Measurements from ENCODE around the gene SURF2. TPM values are rescaled to one million over a fixed set of nuclear protein-coding genes. Genes with fewer than 3 reads are reported as not detected.
"Not testable (repeated sequence)": the region's sequence is repeated elsewhere in the genome, so short reads cannot be mapped to it uniquely, and the experiment has no call there.

SURF2 gene
- total RNA-seq (2022) (20.6 and 22.9 TPM in 2 replicates), Bru-seq, nascent RNA (percentile 50 among the genes with signal in this experiment), BruChase-seq, experiment 1, labeled RNA remaining after a 6-hour chase (percentile 60 among the genes with signal in this experiment), BruChase-seq, experiment 2, labeled RNA remaining after a 2-hour chase (percentile 54 among the genes with signal in this experiment)
- long read RNA-seq, transcript SURF2-201 (6 exons, 842 nt), result major isoform, 43 of 54 reads
- long read RNA-seq, partial matches to known transcripts, result 3 of 54 reads
- long read RNA-seq, other reads (novel, unspliced or antisense), result 8 of 54 reads

- Mint-ChIP-seq H3K27ac (ENCODE audit: unreplicated experiment) (peak within 1 kb of the TSS; percentile 42), H3K4me3 (ENCODE audit: low read depth, unreplicated experiment) (peak within 1 kb of the TSS; percentile 78), H3K36me3 (ENCODE audit: insufficient read depth, unreplicated experiment) (peaks cover 69% of the 10 kb centered on the region), H3K27me3 (ENCODE audit: unreplicated experiment) (no peaks in the 10 kb centered on the region), H3K4me1 (ENCODE audit: low read depth, unreplicated experiment) (peaks cover 23% of the 10 kb centered on the region), H3K9me3 (ENCODE audit: low read depth, unreplicated experiment) (no peaks in the 10 kb centered on the region)
- BruUV-seq (replicated peaks), result no TSS peak
- CTCF ChIA-PET, result interaction anchor here (0.6 to 0.8 kb wide), 3 partner anchors 9 to 103 kb away, joined by 3 to 5 read pairs (median 3); partner anchors contain the start of gene CACFD1
- TF ChIP-seq CTCF (IDR thresholded peaks at IDR 0.05; ENCODE audit: unreplicated experiment), result no peak
- intact Hi-C loops (cut with micrococcal nuclease; ENCODE audit: unreplicated experiment), result loop anchor here (2.0 kb wide), 1 partner anchor 18 kb away; no protein-coding TSS in a partner anchor
- peak; percentile 88 for DNase-seq
These were observed at the start of gene SURF2, which contains the start of gene SURF1 for GRCh38 chr9:133356391-133357091. Gene SURF2, plus strand, starts transcription at chr9:133356550. Its CDS starts 43 bp downstream, at chr9:133356593. Gene SURF1, minus strand, starts transcription at chr9:133356487. Its CDS starts 34 bp downstream, at chr9:133356453.

- no peak for DNase-seq
- no peaks in the 10 kb centered on the region for H3K36me3 Mint-ChIP-seq (ENCODE audit: insufficient read depth, unreplicated experiment)
- TF ChIP-seq CTCF (IDR thresholded peaks at IDR 0.05; ENCODE audit: unreplicated experiment), result no peak
- H3K27me3 Mint-ChIP-seq (ENCODE audit: unreplicated experiment), result peaks cover 65% of the 10 kb centered on the region
- no peak overlapping the region for H3K27ac Mint-ChIP-seq (ENCODE audit: unreplicated experiment)
- H3K9me3 Mint-ChIP-seq (ENCODE audit: low read depth, unreplicated experiment), result peaks cover 7% of the 10 kb centered on the region
- BruUV-seq (replicated peaks), result no TSS peak
- no peaks in the 10 kb centered on the region for H3K4me1 Mint-ChIP-seq (ENCODE audit: low read depth, unreplicated experiment)
- intact Hi-C loops (cut with micrococcal nuclease; ENCODE audit: unreplicated experiment), result no loop called here
- CTCF ChIA-PET, result no interaction called here
- no peak overlapping the region for H3K4me3 Mint-ChIP-seq (ENCODE audit: low read depth, unreplicated experiment)
These were observed 49.0 kb upstream of the SURF2 start for GRCh38 chr9:133307301-133307700.

- H3K4me3 Mint-ChIP-seq (ENCODE audit: low read depth, unreplicated experiment), result no peak overlapping the region
- peaks cover 7% of the 10 kb centered on the region for H3K9me3 Mint-ChIP-seq (ENCODE audit: low read depth, unreplicated experiment)
- no peak for TF ChIP-seq CTCF (IDR thresholded peaks at IDR 0.05; ENCODE audit: unreplicated experiment)
- no peak overlapping the region for H3K27ac Mint-ChIP-seq (ENCODE audit: unreplicated experiment)
- H3K4me1 Mint-ChIP-seq (ENCODE audit: low read depth, unreplicated experiment), result no peaks in the 10 kb centered on the region
- no peak for DNase-seq
- CTCF ChIA-PET, result interaction anchor here (0.7 kb wide), 1 partner anchor 194 kb away, joined by 4 read pairs; no protein-coding TSS in a partner anchor
- BruUV-seq (replicated peaks), result no TSS peak
- H3K36me3 Mint-ChIP-seq (ENCODE audit: insufficient read depth, unreplicated experiment), result no peaks in the 10 kb centered on the region
- intact Hi-C loops (cut with micrococcal nuclease; ENCODE audit: unreplicated experiment), result no loop called here
- peaks cover 60% of the 10 kb centered on the region for H3K27me3 Mint-ChIP-seq (ENCODE audit: unreplicated experiment)
These were observed 46.7 kb upstream of the SURF2 start for GRCh38 chr9:133309608-133310007.

- TF ChIP-seq CTCF (IDR thresholded peaks at IDR 0.05; ENCODE audit: unreplicated experiment), result no peak
- H3K27ac Mint-ChIP-seq (ENCODE audit: unreplicated experiment), result no peak overlapping the region
- intact Hi-C loops (cut with micrococcal nuclease; ENCODE audit: unreplicated experiment), result no loop called here
- DNase-seq, result no peak
- no peaks in the 10 kb centered on the region for H3K9me3 Mint-ChIP-seq (ENCODE audit: low read depth, unreplicated experiment)
- peaks cover 17% of the 10 kb centered on the region for H3K27me3 Mint-ChIP-seq (ENCODE audit: unreplicated experiment)
- no peak overlapping the region for H3K4me3 Mint-ChIP-seq (ENCODE audit: low read depth, unreplicated experiment)
- H3K4me1 Mint-ChIP-seq (ENCODE audit: low read depth, unreplicated experiment), result no peaks in the 10 kb centered on the region
- CTCF ChIA-PET, result no interaction called here
- no TSS peak for BruUV-seq (replicated peaks)
- H3K36me3 Mint-ChIP-seq (ENCODE audit: insufficient read depth, unreplicated experiment), result no peaks in the 10 kb centered on the region
These were observed 40.4 kb upstream of the SURF2 start for GRCh38 chr9:133315997-133316396.

GRCh38 chr9:133317551-133317950, 38.8 kb upstream of the SURF2 start:
- H3K4me3 Mint-ChIP-seq (ENCODE audit: low read depth, unreplicated experiment); H3K36me3 Mint-ChIP-seq (ENCODE audit: insufficient read depth, unreplicated experiment); H3K9me3 Mint-ChIP-seq (ENCODE audit: low read depth, unreplicated experiment); H3K4me1 Mint-ChIP-seq (ENCODE audit: low read depth, unreplicated experiment); CTCF ChIA-PET; DNase-seq; intact Hi-C loops (cut with micrococcal nuclease; ENCODE audit: unreplicated experiment); H3K27ac Mint-ChIP-seq (ENCODE audit: unreplicated experiment); BruUV-seq (replicated peaks): not testable (repeated sequence)
- peaks cover 28% of the 10 kb centered on the region for H3K27me3 Mint-ChIP-seq (ENCODE audit: unreplicated experiment)
